ENCODE data around the gene MFSD12.

The MFSD12 gene

DNA sequence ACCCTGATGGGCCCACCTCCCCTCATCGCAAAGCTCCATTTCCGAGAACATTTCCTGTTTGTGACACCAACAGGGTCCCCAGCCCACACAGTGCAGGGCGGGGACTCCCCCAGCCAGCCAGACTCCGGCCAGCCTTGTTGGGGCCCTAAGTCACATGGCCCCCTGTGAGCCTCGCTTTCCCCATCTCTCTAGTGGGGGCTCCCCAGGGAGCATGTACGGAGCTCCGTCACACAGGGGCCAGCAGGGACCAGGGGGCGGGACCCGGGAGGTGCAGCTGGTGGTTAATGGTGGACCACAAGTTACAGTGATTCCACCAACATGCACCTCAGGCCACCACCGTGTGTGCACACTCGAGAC is 47.6 kb upstream of the MFSD12 start:
- Histone ChIP-seq H3K27ac (no peak overlapping the region), H3K36me3 (replicated peaks) (peaks cover 6% of the 10 kb centered on the region), H3K27me3 (replicated peaks) (no peaks in the 10 kb centered on the region), H3K4me3 (ENCODE audit: low read depth, low read length) (no peak overlapping the region)
- TF ChIP-seq, protein P1, sequence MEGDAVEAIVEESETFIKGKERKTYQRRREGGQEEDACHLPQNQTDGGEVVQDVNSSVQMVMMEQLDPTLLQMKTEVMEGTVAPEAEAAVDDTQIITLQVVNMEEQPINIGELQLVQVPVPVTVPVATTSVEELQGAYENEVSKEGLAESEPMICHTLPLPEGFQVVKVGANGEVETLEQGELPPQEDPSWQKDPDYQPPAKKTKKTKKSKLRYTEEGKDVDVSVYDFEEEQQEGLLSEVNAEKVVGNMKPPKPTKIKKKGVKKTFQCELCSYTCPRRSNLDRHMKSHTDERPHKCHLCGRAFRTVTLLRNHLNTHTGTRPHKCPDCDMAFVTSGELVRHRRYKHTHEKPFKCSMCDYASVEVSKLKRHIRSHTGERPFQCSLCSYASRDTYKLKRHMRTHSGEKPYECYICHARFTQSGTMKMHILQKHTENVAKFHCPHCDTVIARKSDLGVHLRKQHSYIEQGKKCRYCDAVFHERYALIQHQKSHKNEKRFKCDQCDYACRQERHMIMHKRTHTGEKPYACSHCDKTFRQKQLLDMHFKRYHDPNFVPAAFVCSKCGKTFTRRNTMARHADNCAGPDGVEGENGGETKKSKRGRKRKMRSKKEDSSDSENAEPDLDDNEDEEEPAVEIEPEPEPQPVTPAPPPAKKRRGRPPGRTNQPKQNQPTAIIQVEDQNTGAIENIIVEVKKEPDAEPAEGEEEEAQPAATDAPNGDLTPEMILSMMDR (IDR thresholded peaks at IDR 0.05; ENCODE audit: low read depth, low read length, missing control alignments) = no peak
- no peak for DNase-seq
- in situ Hi-C loops (cut with HindIII; ENCODE audit: low pct_ligation_motif_present, low sequenced_read_pairs) = no loop called here

DNA sequence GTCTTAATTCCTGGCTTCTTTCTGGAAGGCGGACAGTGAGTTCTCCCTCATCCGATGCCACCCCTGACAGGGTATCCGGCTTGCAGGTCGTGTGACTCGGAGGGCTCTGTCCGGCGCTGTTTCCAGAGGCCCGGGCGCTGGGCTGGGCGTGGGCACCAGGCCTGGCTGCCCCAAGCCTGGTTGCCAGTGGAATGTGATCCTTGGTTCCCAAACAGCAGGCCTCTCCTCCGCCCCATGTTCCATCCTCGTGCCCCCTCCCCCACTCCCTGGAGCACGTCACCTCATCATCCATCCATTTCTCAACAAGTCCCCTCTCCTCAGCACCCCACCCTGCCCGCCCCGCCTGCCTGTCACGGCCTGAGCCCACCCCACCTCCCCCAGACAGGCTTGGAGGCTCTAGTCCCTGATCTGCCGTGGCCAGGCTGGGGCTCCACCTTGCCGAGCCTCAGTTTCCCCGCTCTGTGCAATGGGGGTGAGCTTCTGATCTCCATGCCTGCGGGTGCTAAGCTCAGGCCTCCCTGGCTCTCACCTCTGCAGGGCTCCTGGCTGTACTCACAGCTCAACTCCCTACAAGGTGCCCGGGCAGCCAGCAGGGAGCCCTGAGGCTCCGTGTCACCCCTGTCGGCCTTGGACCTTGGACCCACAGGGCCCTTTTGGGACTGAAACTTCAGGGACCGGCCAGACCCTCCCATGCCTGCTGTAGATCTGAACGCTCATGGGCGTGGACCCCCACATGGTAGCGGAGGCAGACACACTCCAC is 47.0 kb upstream of the MFSD12 start:
- Histone ChIP-seq H3K27me3 (replicated peaks) (no peaks in the 10 kb centered on the region), H3K4me3 (ENCODE audit: low read depth, low read length) (no peak overlapping the region), H3K27ac (no peak overlapping the region), H3K36me3 (replicated peaks) (peaks cover 10% of the 10 kb centered on the region)
- no peak for DNase-seq
- TF ChIP-seq, protein P1 (IDR thresholded peaks at IDR 0.05; ENCODE audit: low read depth, low read length, missing control alignments) = no peak
- in situ Hi-C loops (cut with HindIII; ENCODE audit: low pct_ligation_motif_present, low sequenced_read_pairs) = no loop called here

DNA sequence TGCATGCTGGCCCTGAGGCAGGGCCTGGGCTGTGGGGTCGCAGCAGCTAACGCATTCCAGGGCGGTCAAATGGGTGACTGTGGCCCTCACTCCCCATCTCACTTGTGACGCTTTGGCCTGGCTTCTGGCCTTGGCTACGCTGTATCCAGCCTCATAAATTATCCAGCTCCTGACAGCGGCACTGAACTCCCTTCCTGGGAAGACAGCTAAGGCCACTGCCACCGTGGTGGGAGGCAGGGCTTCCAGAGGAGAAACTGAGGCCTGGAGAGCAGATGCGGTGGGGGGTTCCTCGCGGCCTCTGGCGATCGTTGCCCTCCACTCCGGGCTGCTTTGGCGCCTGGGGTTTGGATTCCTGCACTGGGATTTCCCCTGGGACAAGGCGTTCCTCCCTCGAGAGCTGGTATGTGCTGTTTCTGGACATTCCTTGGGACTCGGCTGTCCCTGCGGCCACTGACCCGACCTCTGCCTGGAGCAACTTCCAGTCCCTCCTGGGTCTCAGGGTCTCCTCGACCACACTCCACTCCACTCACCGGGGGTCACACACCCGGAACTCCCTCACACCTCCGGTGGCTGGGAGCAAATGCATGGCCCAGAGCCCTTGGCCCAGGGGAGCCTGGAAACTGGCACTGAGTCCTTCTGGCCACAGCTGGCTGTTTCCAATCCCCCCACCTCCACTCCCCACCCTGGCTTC is 45.9 kb upstream of the MFSD12 start:
- Histone ChIP-seq H3K27me3 (replicated peaks) (no peaks in the 10 kb centered on the region), H3K36me3 (replicated peaks) (peaks cover 10% of the 10 kb centered on the region), H3K27ac (no peak overlapping the region), H3K4me3 (ENCODE audit: low read depth, low read length) (no peak overlapping the region)
- TF ChIP-seq, protein P1 (IDR thresholded peaks at IDR 0.05; ENCODE audit: low read depth, low read length, missing control alignments) = no peak
- DNase-seq = no peak
- in situ Hi-C loops (cut with HindIII; ENCODE audit: low pct_ligation_motif_present, low sequenced_read_pairs) = no loop called here

DNA sequence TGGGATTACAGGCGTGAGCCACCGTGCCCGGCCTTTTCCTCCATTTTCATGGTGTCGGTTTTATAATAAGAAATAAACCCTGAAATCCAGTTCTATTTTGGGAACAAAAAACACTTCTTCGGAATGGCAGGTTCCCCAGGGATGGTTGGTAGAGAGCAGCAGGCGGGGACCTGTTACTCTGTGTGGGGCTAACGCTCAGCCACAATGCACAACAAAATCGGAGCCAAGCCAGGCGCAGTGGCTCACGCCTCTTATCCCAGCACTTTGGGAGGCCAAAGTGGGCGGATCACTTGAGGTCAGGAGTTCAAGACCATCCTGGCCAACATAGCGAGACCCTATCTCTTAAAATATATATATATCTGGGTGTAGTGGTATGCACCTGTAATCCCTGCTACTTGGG is 43.6 kb upstream of the MFSD12 start:
- Histone ChIP-seq H3K27ac (no peak overlapping the region), H3K27me3 (replicated peaks) (no peaks in the 10 kb centered on the region), H3K4me3 (ENCODE audit: low read depth, low read length) (no peak overlapping the region), H3K36me3 (replicated peaks) (peaks cover 10% of the 10 kb centered on the region)
- in situ Hi-C loops (cut with HindIII; ENCODE audit: low pct_ligation_motif_present, low sequenced_read_pairs) = no loop called here
- DNase-seq = no peak
- TF ChIP-seq, protein P1 (IDR thresholded peaks at IDR 0.05; ENCODE audit: low read depth, low read length, missing control alignments) = no peak

DNA sequence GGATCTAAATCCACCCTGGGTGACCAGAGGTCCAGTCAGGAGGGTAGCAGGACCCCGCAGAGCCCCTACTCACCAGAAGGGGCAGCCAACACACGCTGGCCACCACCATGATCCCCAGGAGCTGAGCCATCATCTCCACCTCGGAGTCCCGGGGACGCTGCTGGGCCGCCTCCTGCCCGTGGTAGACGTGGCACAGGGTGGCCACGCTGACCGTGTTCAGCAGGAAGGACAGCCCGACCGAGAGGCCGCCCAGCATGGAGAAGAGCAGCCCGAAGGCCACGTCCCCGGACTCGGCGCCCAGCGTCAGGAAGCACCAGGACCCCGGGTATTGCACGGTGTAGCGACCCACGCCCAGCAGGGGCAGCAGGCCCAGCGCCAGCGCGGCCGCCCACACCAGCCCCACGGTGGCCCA is 42.4 kb upstream of the MFSD12 start:
- DNase-seq = no peak
- Histone ChIP-seq H3K27ac (no peak overlapping the region), H3K4me3 (ENCODE audit: low read depth, low read length) (no peak overlapping the region), H3K36me3 (replicated peaks) (peaks cover 10% of the 10 kb centered on the region), H3K27me3 (replicated peaks) (no peaks in the 10 kb centered on the region)
- in situ Hi-C loops (cut with HindIII; ENCODE audit: low pct_ligation_motif_present, low sequenced_read_pairs) = no loop called here
- TF ChIP-seq, protein P1 (IDR thresholded peaks at IDR 0.05; ENCODE audit: low read depth, low read length, missing control alignments) = peak; percentile 53
